Stromal cell of bone marrow (primary cell): ENCODE measurements around the gene PPP1R15A.
"Not testable (repeated sequence)": the region's sequence is repeated elsewhere in the genome, so short reads cannot be mapped to it uniquely, and the experiment has no call there.

Experiments used
- DNase-seq: peaks from one replicate; pipeline ENCODE4 v3.0.0-alpha.2; 2012; ENCODE audit warnings: low read depth

The PPP1R15A gene

DNA sequence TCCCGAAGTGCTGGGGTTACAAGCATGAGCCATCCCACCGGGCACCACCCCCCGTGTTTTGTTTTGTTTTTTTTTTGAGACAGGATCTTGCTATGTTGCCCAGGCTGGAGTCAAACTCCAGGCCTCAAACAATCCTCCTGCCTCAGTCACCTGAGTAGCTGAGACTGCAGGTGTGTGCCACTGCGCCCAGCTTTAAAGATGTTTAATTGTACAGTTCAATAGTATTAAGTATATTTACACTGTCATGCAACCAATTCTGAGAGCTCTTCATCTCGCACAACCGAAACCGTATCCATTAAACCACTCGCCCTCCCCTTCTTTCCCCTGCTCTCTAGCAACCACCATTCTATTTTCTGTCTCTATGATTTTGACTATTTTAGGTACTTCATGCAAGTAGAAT, 43.5 kb downstream of the PPP1R15A start:
- no peak for DNase-seq

- DNase-seq = no peak
Observed at GRCh38 chr19:48918071-48918470, 45.9 kb downstream of the PPP1R15A start.

DNA sequence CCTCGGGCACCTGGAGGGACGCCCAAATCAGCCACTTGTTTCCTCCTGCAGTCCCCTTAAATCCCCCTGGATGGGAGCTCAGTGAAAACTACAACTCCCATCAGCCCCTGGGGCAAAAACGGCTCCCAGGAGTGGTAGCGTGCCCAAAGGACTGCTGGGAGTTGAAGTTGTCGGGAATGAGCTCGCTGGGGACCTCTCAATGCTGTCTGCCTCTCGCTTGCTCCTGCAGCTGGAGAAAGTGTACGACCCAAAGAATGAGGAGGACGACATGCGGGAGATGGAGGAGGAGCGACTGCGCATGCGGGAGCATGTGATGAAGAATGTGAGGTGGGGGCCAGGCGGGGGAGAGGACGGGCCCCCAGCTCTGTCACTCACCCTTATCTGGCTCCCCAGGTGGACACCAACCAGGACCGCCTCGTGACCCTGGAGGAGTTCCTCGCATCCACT, 46.6 kb downstream of the PPP1R15A start:
- no peak for DNase-seq

DNA sequence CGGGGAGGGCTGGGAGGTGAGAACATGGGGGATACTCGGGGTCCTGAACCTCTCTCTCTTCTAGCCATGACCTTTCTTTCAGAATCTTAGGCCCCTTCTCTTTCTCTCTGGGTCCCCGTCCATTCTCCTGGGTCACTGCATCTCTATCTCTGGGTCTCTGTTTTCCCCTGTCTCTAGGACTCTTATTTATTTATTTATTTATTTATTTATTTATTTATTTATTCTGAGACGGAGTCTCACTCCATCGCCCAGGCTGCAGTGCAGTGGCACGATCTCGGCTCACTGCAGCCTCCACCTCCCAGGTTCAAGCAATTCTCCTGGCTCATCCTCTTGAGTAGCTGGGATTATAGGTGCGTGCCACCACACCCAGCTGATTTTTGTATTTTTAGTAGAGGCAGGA, 47.0 kb downstream of the PPP1R15A start:
- DNase-seq = not testable (repeated sequence)

DNA sequence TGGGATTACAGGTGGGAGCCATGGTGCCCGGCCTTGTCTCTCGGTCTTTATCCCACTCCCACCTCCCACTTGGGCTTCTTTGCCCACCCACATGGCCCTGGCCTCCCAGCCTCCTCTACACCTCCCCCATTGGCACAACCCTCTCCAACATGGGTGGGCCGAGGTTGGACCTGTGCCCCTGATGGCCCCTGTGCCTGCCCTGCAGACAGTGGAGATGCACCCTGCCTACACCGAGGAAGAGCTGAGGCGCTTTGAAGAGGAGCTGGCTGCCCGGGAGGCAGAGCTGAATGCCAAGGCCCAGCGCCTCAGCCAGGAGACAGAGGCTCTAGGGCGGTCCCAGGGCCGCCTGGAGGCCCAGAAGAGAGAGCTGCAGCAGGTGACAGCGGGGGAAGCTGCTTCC, 48.7 kb downstream of the PPP1R15A start:
- no peak for DNase-seq

GRCh38 chr19:48921721-48922500, 49.7 kb downstream of the PPP1R15A start:
- DNase-seq = no peak

- no peak for DNase-seq
Observed at GRCh38 chr19:48922548-48923490, 50.6 kb downstream of the PPP1R15A start.

- DNase-seq = peak; percentile 71
Observed at GRCh38 chr19:48925240-48925843, 53.1 kb downstream of the PPP1R15A start.
